SU-DHL-6 (cell line): ENCODE results near the gene CCL17.

Experiments
- H2AFZ ChIP-seq: fragments of 200-600 bp; sonication (generic); 2 replicates; pipeline ENCODE4 v1.6.1; 2014; ENCODE audit warnings: low read depth, mild to moderate bottlenecking, moderate library complexity, mixed read lengths, antibody characterized with exemption, low read length; ENCODE audit not compliant: severe bottlenecking
- H3F3A ChIP-seq: fragments of 200-600 bp; shearing (Covaris generic); 2 replicates; pipeline ENCODE4 v1.6.0; 2016; ENCODE audit warnings: antibody characterized with exemption, mild to moderate bottlenecking; ENCODE audit not compliant: insufficient read depth
- H3K27ac ChIP-seq: fragments of 200-600 bp; sonication (generic); 2 replicates; pipeline ENCODE4 v1.5.1; 2016; ENCODE audit warnings: low read depth, mild to moderate bottlenecking, low read length, moderate library complexity, mixed read lengths
- H3K27me3 ChIP-seq: fragments of 200-600 bp; sonication (generic), shearing (Covaris generic); 2 replicates; pipeline ENCODE4 v1.6.0; 2014; ENCODE audit warnings: mild to moderate bottlenecking, low read length
- H3K36me3 ChIP-seq: fragments of 200-600 bp; sonication (generic); 2 replicates; pipeline ENCODE4 v1.6.1; 2014; ENCODE audit warnings: mild to moderate bottlenecking, low read length, mixed read lengths
- H3K4me2 ChIP-seq: fragments of 300-600, 200-600 bp; shearing (Covaris generic), sonication (generic); 2 replicates; pipeline ENCODE4 v1.6.0; 2014; ENCODE audit warnings: low read length, low read depth, mild to moderate bottlenecking; ENCODE audit not compliant: poor library complexity, severe bottlenecking
- H3K4me3 ChIP-seq: fragments of 200-600 bp; sonication (generic); 2 replicates; pipeline ENCODE4 v1.5.1; 2014; ENCODE audit warnings: antibody characterized with exemption, low read length, mild to moderate bottlenecking, mixed read lengths; ENCODE audit not compliant: insufficient read depth, poor library complexity, severe bottlenecking
- H3K79me2 ChIP-seq: fragments of 200-600 bp; sonication (generic); 2 replicates; pipeline ENCODE4 v1.6.1; 2014; ENCODE audit warnings: mild to moderate bottlenecking, low read length, moderate library complexity; ENCODE audit not compliant: insufficient read depth
- H3K9ac ChIP-seq: fragments of 200-600 bp; sonication (generic); 2 replicates; pipeline ENCODE4 v1.7.0; 2014; ENCODE audit warnings: mild to moderate bottlenecking, low read length
- H3K9me2 ChIP-seq: fragments of 200-600 bp; sonication (generic); replicated peaks from 2 replicates; pipeline ENCODE4 v1.6.1; 2014; ENCODE audit warnings: low read length; ENCODE audit not compliant: insufficient read depth
- H3K9me3 ChIP-seq: fragments of 200-600 bp; sonication (generic); 2 replicates; pipeline ENCODE4 v1.6.1; 2014; ENCODE audit warnings: low read length, mixed read lengths; ENCODE audit not compliant: insufficient read depth
- H4K20me1 ChIP-seq: fragments of 200-600 bp; sonication (generic); 2 replicates; pipeline ENCODE4 v1.6.1; 2014; ENCODE audit warnings: low read depth, mild to moderate bottlenecking, antibody characterized with exemption, low read length, moderate library complexity, mixed read lengths
- CTCF ChIP-seq: fragments of 200-600 bp; sonication (generic); IDR thresholded peaks from one replicate; pipeline ENCODE4 v1.5.1; 2017; ENCODE audit warnings: antibody characterized with exemption, mild to moderate bottlenecking, low read length, moderate library complexity; ENCODE audit not compliant: insufficient read depth, poor library complexity, severe bottlenecking
- EZH2phosphoT487 ChIP-seq: fragments of 200-600 bp; sonication (generic), shearing (Covaris generic); conservative IDR thresholded peaks from 2 replicates; pipeline ENCODE4 v1.6.1; 2018; ENCODE audit warnings: mild to moderate bottlenecking, antibody characterized with exemption, low read length, moderate library complexity, mixed read lengths

Gene CCL17

GRCh38 chr16:57391708-57392107 lies 12.9 kb upstream of the CCL17 start:
- H3F3A ChIP-seq = no peaks in the 10 kb centered on the region
- TF ChIP-seq CTCF = no peak
- TF ChIP-seq EZH2phosphoT487 = no peak
- no peaks in the 10 kb centered on the region for H4K20me1 ChIP-seq
- H3K79me2 ChIP-seq = no peaks in the 10 kb centered on the region
- no peak overlapping the region for H2AFZ ChIP-seq
- H3K4me2 ChIP-seq = no peak overlapping the region
- H3K9me3 ChIP-seq = no peaks in the 10 kb centered on the region
- H3K27me3 ChIP-seq = no peaks in the 10 kb centered on the region
- H3K36me3 ChIP-seq = no peaks in the 10 kb centered on the region
- no peak overlapping the region for H3K4me3 ChIP-seq
- no peak overlapping the region for H3K9ac ChIP-seq
- H3K9me2 ChIP-seq = no peaks in the 10 kb centered on the region
- H3K27ac ChIP-seq = no peak overlapping the region

- no peak overlapping the region for H3K9ac ChIP-seq
- no peak overlapping the region for H3K4me3 ChIP-seq
- H2AFZ ChIP-seq = no peak overlapping the region
- no peak overlapping the region for H3K4me2 ChIP-seq
- no peaks in the 10 kb centered on the region for H3K36me3 ChIP-seq
- no peaks in the 10 kb centered on the region for H3K27me3 ChIP-seq
- H3K9me2 ChIP-seq = no peaks in the 10 kb centered on the region
- H4K20me1 ChIP-seq = no peaks in the 10 kb centered on the region
- H3F3A ChIP-seq = no peaks in the 10 kb centered on the region
- TF ChIP-seq EZH2phosphoT487 (no peak), CTCF (no peak)
- no peaks in the 10 kb centered on the region for H3K9me3 ChIP-seq
- H3K79me2 ChIP-seq = no peaks in the 10 kb centered on the region
- H3K27ac ChIP-seq = no peak overlapping the region
Measured at GRCh38 chr16:57392694-57393093, 11.9 kb upstream of the CCL17 start.

- TF ChIP-seq CTCF (no peak), EZH2phosphoT487 (no peak)
- H3K27ac ChIP-seq = no peak overlapping the region
- no peak overlapping the region for H3K9ac ChIP-seq
Measured at GRCh38 chr16:57394444-57394843, 10.1 kb upstream of the CCL17 start.

More at GRCh38 chr16:57394444-57394843, 10.1 kb upstream of the CCL17 start:
- Histone ChIP-seq H4K20me1 (no peaks in the 10 kb centered on the region), H3K4me2 (no peak overlapping the region), H3K9me3 (no peaks in the 10 kb centered on the region), H3K27me3 (no peaks in the 10 kb centered on the region), H3K9me2 (no peaks in the 10 kb centered on the region), H3K79me2 (no peaks in the 10 kb centered on the region), H3K36me3 (no peaks in the 10 kb centered on the region), H3K4me3 (no peak overlapping the region), H3F3A (no peaks in the 10 kb centered on the region), H2AFZ (no peak overlapping the region)
